Measurements from ENCODE around the gene ZMYM2. TPM values are rescaled to one million over a fixed set of nuclear protein-coding genes. Genes with fewer than 3 reads are reported as not detected.

ZMYM2 gene
- total RNA-seq, 1 donor from 2014 or later = 55.1 TPM

DNA sequence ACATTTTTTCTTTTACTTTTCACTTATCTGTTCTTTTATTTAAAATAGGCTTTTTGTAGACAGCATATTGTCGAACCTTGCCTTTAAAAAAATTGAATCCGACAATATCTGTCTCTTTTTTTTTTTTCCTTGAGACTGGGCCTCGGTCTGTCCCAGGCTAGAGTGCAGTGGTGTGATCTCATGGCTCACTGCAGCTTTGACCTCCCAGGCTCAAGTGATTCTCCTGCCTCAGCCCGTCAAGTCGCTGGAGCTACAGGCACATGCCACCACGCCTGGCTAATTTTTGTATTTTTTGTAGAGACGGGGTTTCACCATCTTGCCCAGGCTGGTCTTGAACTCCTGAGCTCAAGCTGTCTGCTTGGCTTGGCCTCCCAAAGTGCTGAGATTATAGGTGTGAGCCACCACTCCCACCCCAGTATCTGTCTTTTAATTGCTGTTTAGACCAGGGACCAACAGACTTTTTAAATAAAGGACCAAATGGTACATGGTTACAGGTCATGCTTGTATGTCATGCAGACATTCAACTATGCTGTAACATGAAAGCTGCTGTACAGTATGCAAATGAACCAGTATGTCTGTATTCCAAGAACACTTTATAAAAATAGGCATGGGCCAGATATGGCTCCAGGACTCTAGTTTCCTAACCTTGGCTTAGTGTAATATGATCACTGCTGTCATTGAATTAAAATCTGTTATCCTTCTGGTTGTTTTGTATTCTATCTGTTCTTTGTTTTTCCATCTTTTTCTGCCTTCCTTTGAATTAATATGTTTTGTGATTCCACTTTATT is 122.0 kb downstream of the ZMYM2 start:
- no peak for DNase-seq (ENCODE audit: low spot score)
- intact Hi-C loops (cut with DNase I) = loop anchor here (5.0 kb wide), 2 partner anchors 42 to 82 kb away; partner anchors contain the start of gene GJA3

DNA sequence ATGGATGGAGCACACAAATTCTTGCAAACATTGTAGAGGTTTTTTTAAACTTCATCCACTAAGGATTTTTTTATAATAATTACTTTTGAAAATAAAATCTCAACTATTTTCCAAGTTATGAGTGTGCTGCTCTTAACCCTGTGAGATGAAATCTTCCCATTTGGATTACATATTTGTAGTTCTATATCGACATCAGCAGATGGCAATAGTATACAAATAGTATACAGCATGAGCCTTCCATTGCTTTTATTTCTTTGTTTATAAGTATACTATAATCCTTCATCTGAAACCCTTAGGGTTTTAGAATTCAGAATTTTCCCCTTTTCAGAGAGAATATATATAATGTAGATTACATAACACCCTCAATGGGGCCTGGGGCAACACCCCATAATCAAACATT is 131.8 kb downstream of the ZMYM2 start:
- intact Hi-C loops (cut with DNase I) = no loop called here
- DNase-seq (ENCODE audit: low spot score) = no peak

DNA sequence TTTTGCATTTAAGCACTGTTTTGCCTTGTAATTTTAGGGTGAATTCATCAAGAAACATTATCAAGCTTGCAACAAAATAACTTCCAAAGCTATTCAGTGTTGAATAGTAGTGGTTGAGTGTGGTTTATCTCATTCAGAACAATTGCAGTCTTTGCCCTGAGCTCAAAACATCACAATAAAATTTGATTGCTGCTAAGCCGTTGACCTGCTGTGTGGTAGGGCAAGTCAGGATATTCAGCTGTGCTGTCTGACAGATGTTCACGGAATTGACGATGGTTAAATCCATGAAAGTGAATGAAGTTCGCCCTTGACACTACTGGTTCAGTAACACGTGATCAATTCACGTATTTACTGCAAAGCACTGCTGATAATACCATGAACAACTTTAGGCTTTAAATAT is 135.4 kb downstream of the ZMYM2 start:
- DNase-seq (ENCODE audit: low spot score) = no peak
- intact Hi-C loops (cut with DNase I) = no loop called here

DNA sequence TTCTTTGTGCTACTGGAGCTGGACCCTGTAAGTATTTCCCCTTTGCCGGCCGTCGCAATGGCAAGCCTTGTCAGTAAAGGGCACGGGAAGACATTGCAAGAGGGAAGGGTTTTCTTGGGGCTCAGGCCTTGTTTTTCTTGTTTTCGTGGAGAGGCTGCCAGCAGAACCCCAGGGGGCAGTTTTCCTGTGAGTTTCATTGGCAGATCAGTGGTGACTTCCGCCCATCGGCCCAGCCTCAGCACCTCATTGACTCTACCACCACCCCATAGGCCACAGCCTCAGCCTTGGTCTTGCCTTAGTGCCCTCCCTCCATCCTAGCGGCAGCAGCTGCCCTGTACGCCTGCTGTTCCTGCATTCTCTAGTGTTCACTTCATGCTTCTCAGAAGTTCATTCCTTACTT is 140.8 kb downstream of the ZMYM2 start:
- intact Hi-C loops (cut with DNase I) = no loop called here
- DNase-seq (ENCODE audit: low spot score) = no peak

DNA sequence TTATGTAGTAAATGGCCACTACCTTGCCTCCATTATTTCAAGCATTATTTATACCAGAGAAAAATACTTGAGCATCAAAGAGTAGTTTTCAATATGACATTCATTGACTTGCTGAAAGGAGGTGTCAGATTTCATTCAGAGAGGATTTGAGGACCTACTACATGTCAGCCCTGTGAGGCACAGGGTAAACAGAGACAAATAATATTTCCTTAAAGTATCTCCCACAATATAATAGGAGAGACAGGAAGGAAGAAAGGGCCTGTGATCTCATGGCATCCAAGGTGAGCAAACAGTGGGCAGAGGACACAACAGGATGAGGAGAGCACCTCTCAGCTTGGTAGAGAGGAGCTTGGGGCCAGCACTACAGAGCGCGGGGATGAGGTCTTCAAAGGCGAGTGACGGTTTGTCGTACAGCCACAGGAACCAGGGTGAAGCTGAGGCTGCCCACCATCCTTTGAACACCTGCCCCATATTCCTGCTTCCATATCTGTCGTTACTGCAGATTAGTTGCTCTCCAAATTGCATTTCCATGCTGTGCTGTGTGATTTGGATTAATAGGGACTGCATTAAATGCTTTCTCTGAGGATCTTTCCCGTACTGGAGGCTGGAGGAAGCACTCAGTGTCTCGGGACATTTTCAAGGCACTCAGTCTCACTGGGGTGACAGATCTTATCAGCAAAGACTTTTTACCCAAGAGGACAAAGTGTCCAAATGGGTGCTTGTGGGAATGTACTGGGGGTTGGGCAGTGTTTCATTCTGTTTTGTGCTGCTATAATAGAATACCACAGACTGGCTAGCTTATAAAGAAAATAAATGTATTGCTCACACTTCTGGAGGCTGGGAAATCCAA is 143.2 kb downstream of the ZMYM2 start:
- DNase-seq (ENCODE audit: low spot score) = no peak
- intact Hi-C loops (cut with DNase I) = no loop called here

DNA sequence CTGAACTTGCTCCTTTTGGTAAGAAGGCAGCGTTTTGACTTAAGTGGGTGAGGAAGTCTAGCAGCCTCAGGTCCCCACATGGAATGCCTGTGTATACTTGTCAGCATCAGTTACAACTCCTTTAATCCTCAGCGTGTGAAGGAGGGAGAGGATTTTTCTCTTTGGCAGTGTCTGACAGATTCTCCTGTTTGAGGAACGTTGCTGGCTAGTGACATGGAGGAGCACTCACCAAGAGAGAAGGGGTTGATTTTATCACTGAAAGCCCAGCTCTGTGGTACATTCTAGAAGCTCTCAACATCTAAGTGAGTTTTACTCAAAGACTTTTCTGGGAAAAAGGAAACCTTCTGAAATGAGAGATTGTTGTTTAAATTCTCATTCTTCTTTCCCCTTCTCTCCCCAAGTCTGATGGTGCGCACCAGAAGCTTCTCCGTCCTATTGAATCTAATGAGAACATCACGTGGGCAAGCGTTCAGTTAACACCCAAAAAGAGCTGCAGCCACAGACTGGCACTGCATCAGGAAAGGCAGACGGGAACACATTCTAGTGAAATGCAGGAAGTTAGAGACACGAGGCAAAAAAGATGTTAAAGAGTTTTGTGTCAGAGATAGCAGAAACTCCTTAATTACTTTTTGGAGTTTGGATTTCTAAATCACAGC is 144.1 kb downstream of the ZMYM2 start:
- intact Hi-C loops (cut with DNase I) = no loop called here

DNA sequence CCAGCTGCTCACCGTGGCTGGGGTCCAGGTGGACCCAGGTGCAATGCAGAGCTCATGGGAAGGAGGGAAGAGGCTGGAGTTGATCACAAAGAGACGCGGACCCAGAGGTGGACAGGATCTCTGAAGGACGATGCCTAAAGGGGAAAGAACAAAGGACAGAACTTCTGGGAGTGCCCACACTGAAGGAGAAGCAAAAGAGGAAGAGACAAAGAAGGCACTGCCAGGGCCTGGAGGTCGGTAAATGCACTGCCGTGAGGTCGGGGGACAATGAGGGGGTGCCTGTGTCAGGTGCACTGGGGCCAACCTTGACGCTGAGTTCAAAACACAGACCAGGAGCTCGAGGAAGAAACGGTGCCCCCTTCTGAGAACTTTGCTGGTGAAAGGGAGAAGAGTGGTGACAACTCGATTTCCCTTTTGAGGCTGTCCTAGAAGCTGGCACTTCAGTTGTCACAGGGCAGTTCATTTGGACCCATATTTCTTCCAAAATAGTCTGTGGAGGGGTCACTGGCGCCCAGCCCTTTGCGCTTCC is 146.7 kb downstream of the ZMYM2 start:
- intact Hi-C loops (cut with DNase I) = no loop called here
- DNase-seq (ENCODE audit: low spot score) = no peak

More for the DNA sequence above, 144.1 kb downstream of the ZMYM2 start:
- DNase-seq (ENCODE audit: low spot score) = no peak

DNA sequence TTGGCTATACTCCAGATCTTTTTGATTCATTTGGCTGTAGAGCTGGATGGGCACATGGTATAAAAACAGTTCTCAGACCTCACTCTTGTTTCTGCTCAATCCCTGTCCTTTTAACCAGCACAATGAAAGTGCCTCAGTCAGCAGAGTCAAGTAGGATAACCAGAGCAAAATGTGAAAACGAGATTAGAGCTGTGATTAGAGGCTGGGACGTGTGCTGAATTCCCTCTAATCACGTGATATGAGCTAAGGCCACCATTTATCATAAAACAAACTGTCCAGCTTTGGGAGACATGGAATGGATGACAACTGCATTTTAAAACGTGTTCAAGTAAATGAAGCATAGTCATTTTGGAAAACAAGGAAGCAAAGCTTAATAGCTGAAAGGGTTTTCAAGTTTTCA is 148.2 kb downstream of the ZMYM2 start:
- intact Hi-C loops (cut with DNase I) = no loop called here
- no peak for DNase-seq (ENCODE audit: low spot score)

DNA sequence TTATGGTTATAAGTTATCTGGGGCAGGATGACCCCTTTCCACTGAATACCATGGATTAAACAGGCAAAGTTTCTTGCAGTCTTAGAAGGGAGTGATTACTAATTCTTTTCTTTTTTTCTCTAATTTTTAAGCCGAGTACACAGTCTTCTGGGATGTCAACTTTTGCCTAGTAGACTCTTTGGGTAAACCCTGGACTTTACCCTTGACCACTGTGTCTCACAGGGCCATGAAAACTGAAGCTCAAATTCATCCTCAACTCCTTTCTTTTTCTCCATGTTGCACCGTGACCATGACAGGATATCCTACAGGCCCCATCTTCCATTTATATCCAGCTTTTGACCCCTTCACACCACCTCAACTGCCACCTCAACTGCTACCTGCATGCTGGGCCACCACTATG is 150.5 kb downstream of the ZMYM2 start:
- intact Hi-C loops (cut with DNase I) = no loop called here
- DNase-seq (ENCODE audit: low spot score) = no peak

DNA sequence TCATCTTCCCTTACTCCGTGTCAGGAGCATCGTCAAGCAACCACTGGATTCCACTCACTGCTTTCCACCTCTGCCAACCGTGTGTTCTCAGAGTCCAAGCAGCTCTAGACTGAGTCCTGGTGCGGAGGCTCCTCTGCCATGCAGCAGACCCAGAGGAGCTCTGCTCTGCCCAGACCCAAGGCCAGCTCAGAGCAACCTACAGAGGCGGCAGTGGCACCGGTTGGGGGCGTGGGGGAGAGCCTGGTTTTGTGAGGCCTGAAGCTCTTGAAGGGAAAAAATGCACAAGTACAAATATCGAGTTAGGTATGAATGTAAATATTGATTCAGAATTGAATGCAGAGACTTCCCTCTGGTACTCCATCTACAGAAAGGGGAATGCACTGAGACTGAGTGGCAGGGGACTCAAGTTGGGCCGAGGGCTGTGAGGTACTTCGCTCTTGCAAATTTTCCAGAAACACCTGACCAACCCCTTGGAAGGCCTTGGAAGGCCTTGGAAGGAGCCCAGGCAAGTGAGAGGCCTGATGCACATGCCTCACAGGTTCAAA is 155.6 kb downstream of the ZMYM2 start:
- DNase-seq (ENCODE audit: low spot score) = no peak
- intact Hi-C loops (cut with DNase I) = no loop called here

DNA sequence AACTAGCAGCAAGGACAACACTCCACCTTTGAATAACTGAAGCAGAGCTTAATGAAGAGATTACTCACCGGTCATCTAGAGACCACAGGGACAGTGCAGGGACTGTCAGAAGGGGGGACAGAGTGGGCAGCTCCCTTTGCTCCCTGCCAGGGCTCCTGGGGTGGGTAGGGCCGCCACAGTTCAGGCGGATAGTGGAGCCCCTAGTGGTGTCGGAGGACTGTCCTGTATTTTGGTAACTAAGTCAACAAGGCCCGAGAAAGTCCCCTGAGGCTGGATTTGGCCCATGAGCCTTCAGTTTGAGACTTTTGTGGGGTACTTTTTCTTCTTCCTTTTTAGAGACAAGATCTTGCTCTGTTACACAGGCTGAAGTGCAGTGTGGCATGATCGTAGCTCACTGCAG is 157.7 kb downstream of the ZMYM2 start:
- intact Hi-C loops (cut with DNase I) = no loop called here
- no peak for DNase-seq (ENCODE audit: low spot score)

DNA sequence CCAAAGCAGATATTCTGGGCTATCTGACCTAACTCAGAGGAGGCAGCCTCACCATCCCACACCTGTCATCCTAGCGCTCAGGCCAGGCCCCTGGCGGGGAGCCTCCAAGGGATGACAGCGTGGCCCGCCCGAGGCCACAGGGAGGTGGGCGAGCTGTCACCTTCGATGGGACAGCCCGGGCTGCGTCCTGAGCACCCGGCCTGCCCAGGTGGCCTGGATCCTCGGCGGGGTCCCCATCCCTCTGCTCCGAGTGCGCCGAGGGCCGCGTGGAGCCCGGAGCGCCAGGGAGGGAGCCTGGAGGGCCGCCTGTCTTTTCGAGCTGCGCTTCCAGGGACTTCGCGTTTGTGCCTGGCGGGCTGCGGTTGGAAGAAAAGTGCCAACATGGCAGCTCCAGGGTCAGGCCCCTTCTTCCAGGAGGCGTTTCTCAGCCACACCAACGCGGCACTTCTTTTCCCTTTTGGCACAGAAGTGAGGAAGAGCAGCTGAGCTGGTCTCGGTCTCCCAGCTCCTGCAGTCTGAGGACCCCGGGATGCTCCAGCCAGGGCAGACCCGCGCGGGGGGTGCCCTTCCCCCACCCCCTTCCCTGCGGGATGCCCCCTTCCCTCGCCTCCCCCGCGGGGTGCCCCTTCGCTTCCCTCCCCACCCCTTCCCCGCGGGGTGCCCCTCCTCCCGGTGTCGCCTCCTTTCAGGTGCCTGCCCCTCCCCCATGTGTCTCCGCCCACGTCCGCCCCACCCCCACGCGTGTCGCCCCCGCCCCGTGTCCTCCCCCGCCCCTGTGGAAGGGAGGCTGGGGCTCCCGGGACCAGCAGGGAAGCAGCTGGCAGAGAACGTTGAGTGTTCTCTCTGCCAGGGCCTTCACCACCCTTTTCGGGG is 160.0 kb downstream of the ZMYM2 start:
- intact Hi-C loops (cut with DNase I) = no loop called here
- no peak for DNase-seq (ENCODE audit: low spot score)

DNA sequence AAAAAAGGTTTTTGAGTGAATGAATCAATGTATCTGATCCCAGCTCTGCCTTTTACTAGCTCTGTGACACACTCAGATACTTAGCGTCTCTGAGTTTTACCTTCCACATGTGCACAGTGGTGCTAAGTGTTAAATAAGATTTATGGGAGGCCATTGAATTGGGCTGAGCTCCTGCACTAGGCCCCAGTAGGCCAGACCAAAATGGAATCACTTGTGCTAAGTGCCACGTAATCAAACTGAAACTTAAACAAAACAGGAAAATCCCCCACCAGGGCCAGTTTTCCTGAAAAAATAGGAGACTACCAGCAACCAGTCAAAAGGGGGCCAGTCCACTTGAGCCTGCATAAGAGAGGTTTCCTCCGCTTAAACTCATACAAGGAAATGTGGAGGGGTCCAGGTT is 161.4 kb downstream of the ZMYM2 start:
- intact Hi-C loops (cut with DNase I) = loop anchor here (5.0 kb wide), 1 partner anchor 38 kb away; no protein-coding TSS in a partner anchor
- DNase-seq (ENCODE audit: low spot score) = no peak

DNA sequence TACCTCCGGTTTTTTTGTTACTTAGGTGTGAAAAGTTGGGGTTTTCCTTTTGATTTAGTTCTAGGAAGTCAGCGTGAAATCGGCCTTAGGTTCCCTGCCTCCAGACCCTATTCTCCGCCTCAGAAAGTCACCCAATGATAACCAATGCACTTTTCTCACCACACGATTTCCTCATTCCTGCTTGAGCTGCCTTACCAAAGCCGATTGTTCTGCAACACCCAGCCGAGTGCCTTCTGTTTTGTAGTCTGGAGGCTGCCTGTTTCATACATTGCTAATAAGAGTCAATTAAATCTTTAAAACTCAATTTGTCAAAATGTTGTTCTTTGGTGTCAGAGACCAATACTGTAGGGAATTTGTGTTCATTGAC is 162.6 kb downstream of the ZMYM2 start:
- DNase-seq (ENCODE audit: low spot score) = no peak
- intact Hi-C loops (cut with DNase I) = loop anchor here (5.0 kb wide), 1 partner anchor 39 kb away; no protein-coding TSS in a partner anchor

DNA sequence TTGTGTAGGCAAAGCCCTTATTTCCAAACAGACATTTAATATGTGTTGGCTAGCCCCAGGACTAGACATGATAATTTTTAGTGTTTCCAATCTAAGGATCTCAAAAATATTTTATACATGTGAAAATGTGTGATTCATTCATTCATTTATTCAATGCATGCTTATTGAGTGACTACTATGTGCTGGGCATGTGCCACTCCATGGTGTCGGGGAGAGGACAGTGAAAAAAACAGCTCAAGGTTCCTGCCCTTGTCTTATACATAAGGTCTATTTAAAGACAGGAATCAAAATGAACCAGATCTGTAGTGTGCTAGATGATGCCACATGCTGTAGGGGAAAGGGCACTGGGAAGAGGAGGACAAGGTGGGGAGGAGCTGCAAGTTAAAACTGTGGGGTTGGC is 165.8 kb downstream of the ZMYM2 start:
- no peak for DNase-seq (ENCODE audit: low spot score)
- intact Hi-C loops (cut with DNase I) = loop anchor here (5.0 kb wide), 1 partner anchor 42 kb away; no protein-coding TSS in a partner anchor

DNA sequence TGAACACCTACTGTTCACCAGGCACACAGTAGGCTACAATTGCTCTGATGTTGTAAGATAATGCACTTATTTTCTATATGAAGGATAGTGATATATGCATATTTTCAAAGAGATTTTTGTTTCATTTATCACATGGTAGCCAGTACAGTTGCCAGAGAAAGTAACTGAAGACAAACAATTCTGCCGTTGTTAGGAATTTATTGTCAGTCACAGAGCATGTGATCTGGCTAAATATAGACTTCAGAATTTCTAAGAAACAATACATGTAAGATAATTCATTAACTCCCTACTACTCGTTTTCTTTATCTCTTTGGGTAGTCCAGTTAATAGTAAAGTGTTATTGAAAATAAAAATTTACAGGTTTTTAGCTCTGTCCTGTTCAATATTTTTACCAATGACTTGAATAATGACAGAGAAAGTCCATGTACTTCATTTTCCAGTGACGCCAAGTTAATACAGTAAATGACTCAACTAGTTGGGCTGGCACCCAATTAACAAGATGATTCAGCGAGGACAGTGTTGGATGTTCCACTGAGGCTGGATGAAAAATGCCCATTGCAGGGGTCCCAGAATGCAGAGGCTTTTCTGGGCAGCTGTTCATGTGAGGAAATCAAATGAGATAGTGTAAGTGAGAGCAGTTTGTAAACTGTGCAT is 166.7 kb downstream of the ZMYM2 start:
- intact Hi-C loops (cut with DNase I) = no loop called here
- DNase-seq (ENCODE audit: low spot score) = no peak

DNA sequence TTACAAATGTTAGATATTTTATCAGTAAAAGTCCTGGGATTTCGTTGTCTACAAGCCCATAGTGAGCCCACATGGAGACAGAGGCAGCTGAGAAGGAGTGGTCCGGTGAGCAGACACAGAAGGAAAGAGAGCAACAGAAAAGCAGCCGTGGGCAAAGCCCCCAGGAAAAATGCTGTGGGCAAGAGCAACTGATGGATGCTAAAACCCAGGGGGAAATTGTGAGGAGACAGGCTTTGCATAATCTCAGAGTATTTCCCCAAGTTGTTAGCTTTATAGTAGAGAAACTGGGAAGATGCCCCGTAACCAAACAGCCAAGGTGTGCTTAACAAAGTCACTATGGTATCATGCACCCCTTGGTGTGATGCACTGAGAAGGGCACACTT is 167.2 kb downstream of the ZMYM2 start:
- intact Hi-C loops (cut with DNase I) = loop anchor here (1.0 kb wide), 1 partner anchor 16 kb away; no protein-coding TSS in a partner anchor
- peak; percentile 66 for DNase-seq (ENCODE audit: low spot score)
